ENCODE measurements around the gene POC5.

DNA sequence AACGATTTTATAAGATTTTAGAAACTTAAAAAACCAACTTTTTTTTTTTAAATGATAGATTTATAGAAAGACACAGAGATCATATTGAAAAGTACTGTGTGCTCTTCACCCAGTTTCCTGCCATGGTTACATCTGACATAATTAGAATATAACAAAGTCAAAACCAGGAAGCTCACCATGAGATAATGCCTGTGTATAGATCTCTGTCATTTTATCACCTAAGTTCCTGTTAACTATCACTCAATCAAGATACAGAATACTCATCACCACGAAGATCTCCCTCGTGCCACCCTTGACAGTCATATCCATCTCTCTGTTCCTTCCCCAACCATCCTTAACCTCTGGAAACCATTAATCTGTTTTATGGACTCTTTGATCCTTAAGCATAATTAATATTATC lies 39.1 kb downstream of the POC5 start:
- TF ChIP-seq POLR2A (IDR thresholded peaks at IDR 0.05), result no peak
- TF ChIP-seq, protein P1, sequence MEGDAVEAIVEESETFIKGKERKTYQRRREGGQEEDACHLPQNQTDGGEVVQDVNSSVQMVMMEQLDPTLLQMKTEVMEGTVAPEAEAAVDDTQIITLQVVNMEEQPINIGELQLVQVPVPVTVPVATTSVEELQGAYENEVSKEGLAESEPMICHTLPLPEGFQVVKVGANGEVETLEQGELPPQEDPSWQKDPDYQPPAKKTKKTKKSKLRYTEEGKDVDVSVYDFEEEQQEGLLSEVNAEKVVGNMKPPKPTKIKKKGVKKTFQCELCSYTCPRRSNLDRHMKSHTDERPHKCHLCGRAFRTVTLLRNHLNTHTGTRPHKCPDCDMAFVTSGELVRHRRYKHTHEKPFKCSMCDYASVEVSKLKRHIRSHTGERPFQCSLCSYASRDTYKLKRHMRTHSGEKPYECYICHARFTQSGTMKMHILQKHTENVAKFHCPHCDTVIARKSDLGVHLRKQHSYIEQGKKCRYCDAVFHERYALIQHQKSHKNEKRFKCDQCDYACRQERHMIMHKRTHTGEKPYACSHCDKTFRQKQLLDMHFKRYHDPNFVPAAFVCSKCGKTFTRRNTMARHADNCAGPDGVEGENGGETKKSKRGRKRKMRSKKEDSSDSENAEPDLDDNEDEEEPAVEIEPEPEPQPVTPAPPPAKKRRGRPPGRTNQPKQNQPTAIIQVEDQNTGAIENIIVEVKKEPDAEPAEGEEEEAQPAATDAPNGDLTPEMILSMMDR (IDR thresholded peaks at IDR 0.05), result no peak

All from lower leg skin (tissue), 3 donors.